LNCaP clone FGC (cell line): ENCODE data around the gene NFIB.

ENCODE experiments used
- DNase-seq: peaks from one replicate; pipeline ENCODE4 v3.0.0-alpha.2; 2011; ENCODE audit warnings: low read depth
- H3K4me3 ChIP-seq: 2 replicates; pipeline ENCODE4 v1.5.1; 2011; ENCODE audit warnings: mild to moderate bottlenecking, low read depth, low read length, control low read depth
- TF ChIP-seq, protein P1 (sequence below): IDR thresholded peaks from 2 replicates; pipeline ENCODE4 v1.5.1; 2012; ENCODE audit warnings: mild to moderate bottlenecking; ENCODE audit not compliant: control insufficient read depth, insufficient read depth; ENCODE audit errors: extremely low read depth

The NFIB gene

GRCh38 chr9:14085810-14086209 is 228.1 kb downstream of the NFIB start:
- H3K4me3 ChIP-seq, result no peak overlapping the region
- DNase-seq, result no peak
- TF ChIP-seq, protein P1, sequence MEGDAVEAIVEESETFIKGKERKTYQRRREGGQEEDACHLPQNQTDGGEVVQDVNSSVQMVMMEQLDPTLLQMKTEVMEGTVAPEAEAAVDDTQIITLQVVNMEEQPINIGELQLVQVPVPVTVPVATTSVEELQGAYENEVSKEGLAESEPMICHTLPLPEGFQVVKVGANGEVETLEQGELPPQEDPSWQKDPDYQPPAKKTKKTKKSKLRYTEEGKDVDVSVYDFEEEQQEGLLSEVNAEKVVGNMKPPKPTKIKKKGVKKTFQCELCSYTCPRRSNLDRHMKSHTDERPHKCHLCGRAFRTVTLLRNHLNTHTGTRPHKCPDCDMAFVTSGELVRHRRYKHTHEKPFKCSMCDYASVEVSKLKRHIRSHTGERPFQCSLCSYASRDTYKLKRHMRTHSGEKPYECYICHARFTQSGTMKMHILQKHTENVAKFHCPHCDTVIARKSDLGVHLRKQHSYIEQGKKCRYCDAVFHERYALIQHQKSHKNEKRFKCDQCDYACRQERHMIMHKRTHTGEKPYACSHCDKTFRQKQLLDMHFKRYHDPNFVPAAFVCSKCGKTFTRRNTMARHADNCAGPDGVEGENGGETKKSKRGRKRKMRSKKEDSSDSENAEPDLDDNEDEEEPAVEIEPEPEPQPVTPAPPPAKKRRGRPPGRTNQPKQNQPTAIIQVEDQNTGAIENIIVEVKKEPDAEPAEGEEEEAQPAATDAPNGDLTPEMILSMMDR, result no peak

GRCh38 chr9:14084867-14085266 is 229.1 kb downstream of the NFIB start:
- no peak for DNase-seq
- H3K4me3 ChIP-seq, result no peak overlapping the region
- TF ChIP-seq, protein P1, result no peak

DNA sequence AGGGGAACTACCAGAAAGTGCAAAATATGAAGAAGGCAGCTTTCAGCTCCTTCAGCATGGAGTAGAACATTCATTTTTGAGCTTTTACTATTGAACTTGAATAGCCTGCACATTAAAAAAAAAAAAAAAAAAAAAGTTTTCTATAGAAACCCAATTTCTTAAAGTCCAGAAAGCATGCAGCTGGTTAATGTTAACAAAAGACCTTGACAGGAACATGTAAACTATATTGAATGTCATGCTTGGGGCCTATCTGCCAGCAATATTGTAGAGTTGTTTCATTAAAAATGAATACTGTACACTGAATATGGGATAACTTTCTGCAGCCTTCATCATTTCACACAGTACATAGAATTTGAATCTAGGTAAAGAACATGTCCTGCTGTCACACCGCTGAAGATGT is 230.6 kb downstream of the NFIB start:
- TF ChIP-seq, protein P1, result no peak
- DNase-seq, result no peak
- H3K4me3 ChIP-seq, result no peak overlapping the region

DNA sequence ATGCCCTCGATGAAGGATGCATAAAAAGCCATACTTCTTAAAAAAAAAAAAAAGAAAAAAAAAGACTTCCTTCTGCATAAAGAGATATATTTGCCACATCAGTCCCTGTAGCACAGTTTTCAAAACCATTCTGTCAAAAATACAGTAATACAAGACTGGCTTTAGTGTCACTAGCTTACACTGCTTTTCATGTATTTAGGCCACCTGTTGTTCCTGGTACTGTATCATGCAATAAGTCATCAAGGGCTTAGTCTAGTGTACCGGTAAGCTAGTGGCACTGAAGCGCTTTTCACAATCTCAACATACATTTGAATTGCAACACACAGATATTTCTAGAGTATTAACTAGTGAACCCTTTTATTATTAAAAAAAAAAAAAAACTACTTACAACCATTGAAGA is 231.2 kb downstream of the NFIB start:
- no peak for DNase-seq
- TF ChIP-seq, protein P1, result no peak

DNA sequence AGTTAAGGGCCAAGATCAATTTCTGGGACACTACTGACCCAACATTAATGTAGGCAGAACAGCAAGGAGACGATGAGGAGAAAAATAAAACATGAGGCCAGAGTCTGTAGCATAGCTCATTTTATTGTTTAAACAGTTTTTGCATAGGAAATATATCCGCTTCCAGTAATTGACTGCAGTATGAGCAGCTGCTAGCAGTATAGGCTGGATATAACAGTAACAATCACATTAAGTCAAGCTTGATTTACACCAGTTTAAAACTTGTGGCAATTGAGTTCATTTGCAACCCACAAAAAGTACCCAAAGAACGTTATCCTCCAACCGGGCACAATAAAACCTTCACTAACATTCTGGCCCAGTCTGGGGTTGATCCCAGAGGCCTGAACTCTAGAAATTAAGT is 232.2 kb downstream of the NFIB start:
- no peak overlapping the region for H3K4me3 ChIP-seq
- no peak for DNase-seq
- TF ChIP-seq, protein P1, result no peak

More for the DNA sequence above, 231.2 kb downstream of the NFIB start:
- no peak overlapping the region for H3K4me3 ChIP-seq

GRCh38 chr9:14080959-14081542 is 232.9 kb downstream of the NFIB start:
- TF ChIP-seq, protein P1, result no peak
- DNase-seq, result no peak
- H3K4me3 ChIP-seq, result no peak overlapping the region

DNA sequence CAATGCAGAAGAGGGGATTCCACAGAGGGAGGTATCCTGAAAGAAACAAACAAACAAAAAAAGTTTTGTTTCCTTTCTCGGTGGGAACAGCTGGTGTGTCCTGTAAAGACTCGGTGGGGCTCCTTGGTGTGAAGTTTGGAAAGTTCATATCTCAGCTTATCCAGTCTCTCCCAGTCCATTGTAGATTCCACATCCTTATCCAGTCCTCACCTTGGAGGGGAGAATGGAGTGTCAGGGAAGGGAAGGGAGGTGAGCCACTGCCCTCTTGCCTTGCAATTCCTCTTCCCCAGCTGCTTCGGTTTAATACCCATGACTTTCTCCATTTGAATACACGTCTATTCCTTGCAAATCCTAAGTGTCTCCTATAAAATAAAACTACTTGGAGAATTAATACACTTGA is 234.5 kb downstream of the NFIB start:
- TF ChIP-seq, protein P1, result no peak
- no peak for DNase-seq
- H3K4me3 ChIP-seq, result no peak overlapping the region
